Measurements from ENCODE around the gene TMCO4. TPM values are rescaled to one million over a fixed set of nuclear protein-coding genes. Genes with fewer than 3 reads are reported as not detected.

TMCO4 gene
- total and polyA plus RNA-seq, 7 donors, result 16.3 to 25.1 (median 21.9) TPM

GRCh38 chr1:19731311-19731821 is 68.3 kb downstream of the TMCO4 start:
- peaks cover 0 to 25% (median 0%) of the 10 kb centered on the region in 4 donors for H3K36me3 ChIP-seq
- 97 to 98% methylated on average over 8 of the region's 8 CpGs for WGBS, 2 donors
- H3K4me1 ChIP-seq, result peaks cover 0 to 40% (median 35%) of the 10 kb centered on the region in 4 donors
- DNase-seq, result peak; percentile 84
- TF ChIP-seq POLR2A (IDR thresholded peaks at IDR 0.05) (no peak), POLR2AphosphoS5 (IDR thresholded peaks at IDR 0.05) (peak in 3 of 4 donors; percentile 49 to 65 (median 59))
- H3K9me3 ChIP-seq, result peaks cover 0 to 3% (median 1%) of the 10 kb centered on the region in 4 donors
- no peak overlapping the region for H3K4me3 ChIP-seq
- intact Hi-C loops (cut with DNase I), result no loop called here
- H3K27ac ChIP-seq, result peak overlapping the region in 3 of 4 donors; percentile 70 to 85 (median 80)
- no peaks in the 10 kb centered on the region for H3K27me3 ChIP-seq

DNA sequence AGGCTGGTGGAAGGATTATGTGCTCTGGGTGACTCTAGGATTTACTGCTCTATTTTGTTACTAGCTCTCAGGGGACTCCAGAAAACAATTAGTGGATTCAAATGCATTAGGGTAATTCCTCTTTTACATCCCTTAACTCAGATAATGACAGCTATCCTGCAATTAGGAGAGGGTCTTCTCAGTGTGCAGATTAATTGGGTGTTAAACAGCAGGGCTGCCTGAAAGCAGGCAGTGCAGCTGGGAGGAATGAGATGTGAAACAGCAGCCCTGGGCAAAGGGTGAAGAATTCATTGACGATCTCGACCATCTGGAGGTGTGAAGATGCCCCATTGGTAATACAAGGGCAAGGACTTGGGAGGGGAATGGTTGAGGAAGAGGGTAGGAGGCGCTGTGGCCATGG is 68.9 kb downstream of the TMCO4 start:
- TF ChIP-seq EP300 (IDR thresholded peaks at IDR 0.05) (no peak), POLR2A (IDR thresholded peaks at IDR 0.05) (no peak), POLR2AphosphoS5 (IDR thresholded peaks at IDR 0.05) (no peak), CTCF (IDR thresholded peaks at IDR 0.05) (no peak)
- Histone ChIP-seq H3K4me3 (no peak overlapping the region), H3K36me3 (peaks cover 0 to 30% (median 0%) of the 10 kb centered on the region in 4 donors), H3K27ac (peak overlapping the region in 3 of 4 donors; percentile 70 to 85 (median 80)), H3K9me3 (peaks cover 0 to 3% (median 1%) of the 10 kb centered on the region in 4 donors), H3K4me1 (peaks cover 0 to 34% (median 30%) of the 10 kb centered on the region in 4 donors), H3K27me3 (no peaks in the 10 kb centered on the region)
- intact Hi-C loops (cut with DNase I), result no loop called here
- WGBS, 2 donors, result 88 to 94% methylated on average over 3 of the region's 3 CpGs
- no peak for DNase-seq

GRCh38 chr1:19730232-19730631 is 69.5 kb downstream of the TMCO4 start:
- WGBS, 2 donors, result 97 to 98% methylated on average over 3 of the region's 3 CpGs
- intact Hi-C loops (cut with DNase I), result no loop called here
- peaks cover 0 to 29% (median 24%) of the 10 kb centered on the region in 4 donors for H3K4me1 ChIP-seq
- TF ChIP-seq CTCF (IDR thresholded peaks at IDR 0.05), result no peak
- no peak for TF ChIP-seq POLR2A (IDR thresholded peaks at IDR 0.05)
- TF ChIP-seq POLR2AphosphoS5 (IDR thresholded peaks at IDR 0.05), result no peak
- TF ChIP-seq EP300 (IDR thresholded peaks at IDR 0.05), result no peak
- H3K27me3 ChIP-seq, result no peaks in the 10 kb centered on the region
- H3K9me3 ChIP-seq, result peaks cover 0 to 3% (median 1%) of the 10 kb centered on the region in 4 donors
- no peak for DNase-seq
- H3K4me3 ChIP-seq, result no peak overlapping the region
- H3K36me3 ChIP-seq, result peaks cover 0 to 31% (median 0%) of the 10 kb centered on the region in 4 donors
- H3K27ac ChIP-seq, result peak overlapping the region in 2 of 4 donors; percentile 80 to 85

- Histone ChIP-seq H3K9me3 (peaks cover 0 to 3% (median 1%) of the 10 kb centered on the region in 4 donors), H3K36me3 (peaks cover 0 to 43% (median 0%) of the 10 kb centered on the region in 4 donors), H3K27me3 (no peaks in the 10 kb centered on the region), H3K4me1 (peaks cover 0 to 18% (median 12%) of the 10 kb centered on the region in 4 donors), H3K4me3 (no peak overlapping the region), H3K27ac (no peak overlapping the region)
- 95 to 98% methylated on average over 5 of the region's 5 CpGs for WGBS, 2 donors
- TF ChIP-seq EP300 (IDR thresholded peaks at IDR 0.05), result no peak
- no peak for TF ChIP-seq POLR2AphosphoS5 (IDR thresholded peaks at IDR 0.05)
- no peak for TF ChIP-seq POLR2A (IDR thresholded peaks at IDR 0.05)
- TF ChIP-seq CTCF (IDR thresholded peaks at IDR 0.05), result no peak
- DNase-seq, result no peak
- intact Hi-C loops (cut with DNase I), result no loop called here
Observed at GRCh38 chr1:19728413-19729145, 71.1 kb downstream of the TMCO4 start.

DNA sequence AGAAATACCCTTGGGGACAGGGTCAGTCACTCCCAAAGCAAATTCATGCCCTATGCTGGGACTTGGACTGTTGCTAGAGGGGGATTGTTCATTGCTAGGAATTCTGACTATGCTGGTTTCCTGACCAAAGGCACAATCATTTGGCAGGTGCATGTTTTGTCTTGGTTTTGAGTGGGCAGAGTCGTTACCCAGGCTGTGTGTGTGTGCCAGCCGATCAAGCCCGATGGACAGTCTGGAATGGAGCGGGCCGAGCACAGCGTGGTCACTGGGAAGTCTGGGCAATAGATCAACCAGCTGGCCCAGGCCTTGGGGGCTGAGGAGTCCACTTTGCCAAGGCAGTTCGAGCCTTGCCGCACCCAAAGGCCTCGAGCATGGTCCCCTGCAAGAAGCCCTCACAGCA is 74.1 kb downstream of the TMCO4 start:
- H3K4me3 ChIP-seq, result no peak overlapping the region
- peaks cover 0 to 3% (median 1%) of the 10 kb centered on the region in 4 donors for H3K9me3 ChIP-seq
- WGBS, 2 donors, result 95 to 96% methylated on average over 9 of the region's 9 CpGs
- TF ChIP-seq CTCF (IDR thresholded peaks at IDR 0.05), result no peak
- TF ChIP-seq POLR2A (IDR thresholded peaks at IDR 0.05), result no peak
- TF ChIP-seq EP300 (IDR thresholded peaks at IDR 0.05), result no peak
- TF ChIP-seq POLR2AphosphoS5 (IDR thresholded peaks at IDR 0.05), result no peak
- no peak overlapping the region for H3K27ac ChIP-seq
- DNase-seq, result no peak
- H3K4me1 ChIP-seq, result peaks cover 0 to 10% (median 6%) of the 10 kb centered on the region in 4 donors
- intact Hi-C loops (cut with DNase I), result no loop called here
- H3K27me3 ChIP-seq, result no peaks in the 10 kb centered on the region
- peaks cover 0 to 55% (median 0%) of the 10 kb centered on the region in 4 donors for H3K36me3 ChIP-seq

All from sigmoid colon (tissue), 7 donors.